Middle frontal gyrus (tissue), 1 donor: ENCODE measurements around the gene DAGLA.

Source experiments
- DNase-seq: peaks from one replicate; pipeline ENCODE4 v3.0.0-alpha.2; 2015; ENCODE audit warnings: low spot score; ENCODE audit errors: extremely low spot score

DAGLA gene

DNA sequence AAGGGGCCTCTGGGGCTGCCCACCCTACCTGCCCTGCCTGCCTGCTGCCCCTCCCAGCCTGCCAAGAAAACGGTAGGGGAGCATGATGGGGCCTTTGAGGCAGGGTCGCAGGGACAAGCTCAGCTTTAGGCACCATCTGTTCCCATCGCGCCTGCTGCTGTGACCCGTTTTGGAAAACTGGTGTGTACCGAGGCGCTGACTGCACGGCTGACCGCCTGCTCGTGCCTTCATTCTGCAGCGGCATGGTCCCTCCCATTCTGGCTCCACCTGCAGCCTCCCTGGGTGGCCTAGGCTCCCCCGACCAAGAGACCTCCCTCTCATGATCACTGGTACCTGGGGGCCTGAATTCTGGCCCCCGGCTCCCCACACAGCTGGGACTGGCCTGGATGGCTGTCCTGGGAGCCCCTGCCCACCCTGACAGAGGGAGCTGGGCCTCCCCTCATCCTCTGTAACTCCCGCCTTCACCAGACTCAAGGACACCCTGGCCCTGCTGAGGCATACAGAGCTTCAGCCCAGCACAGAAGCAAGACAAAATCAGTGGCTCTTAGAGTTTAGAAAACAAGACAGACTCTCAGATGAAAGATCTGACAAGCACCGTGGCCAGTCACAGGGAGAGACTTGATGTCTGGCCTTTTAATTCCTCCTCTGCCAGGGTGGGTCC, 65.7 kb downstream of the DAGLA start:
- no peak for DNase-seq

GRCh38 chr11:61746442-61747191, 66.4 kb downstream of the DAGLA start:
- DNase-seq = no peak

GRCh38 chr11:61747192-61747966, 67.2 kb downstream of the DAGLA start:
- DNase-seq = peak; percentile 75

DNA sequence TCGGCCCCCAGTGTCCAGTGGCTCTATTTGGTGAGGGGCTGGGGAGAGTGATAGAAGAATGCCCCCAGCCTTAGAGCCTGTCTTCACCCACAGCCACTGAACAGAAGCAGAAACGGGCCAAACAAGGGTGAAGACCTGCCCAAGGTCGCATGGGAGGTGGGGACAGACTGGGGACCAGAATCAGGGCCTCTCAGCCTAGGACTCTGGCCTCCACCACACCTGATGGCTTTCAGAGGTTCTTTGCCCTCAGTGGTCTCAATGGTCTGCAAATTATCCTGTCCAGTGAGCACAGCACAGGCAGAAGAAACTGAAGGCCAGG, 67.7 kb downstream of the DAGLA start:
- no peak for DNase-seq

DNA sequence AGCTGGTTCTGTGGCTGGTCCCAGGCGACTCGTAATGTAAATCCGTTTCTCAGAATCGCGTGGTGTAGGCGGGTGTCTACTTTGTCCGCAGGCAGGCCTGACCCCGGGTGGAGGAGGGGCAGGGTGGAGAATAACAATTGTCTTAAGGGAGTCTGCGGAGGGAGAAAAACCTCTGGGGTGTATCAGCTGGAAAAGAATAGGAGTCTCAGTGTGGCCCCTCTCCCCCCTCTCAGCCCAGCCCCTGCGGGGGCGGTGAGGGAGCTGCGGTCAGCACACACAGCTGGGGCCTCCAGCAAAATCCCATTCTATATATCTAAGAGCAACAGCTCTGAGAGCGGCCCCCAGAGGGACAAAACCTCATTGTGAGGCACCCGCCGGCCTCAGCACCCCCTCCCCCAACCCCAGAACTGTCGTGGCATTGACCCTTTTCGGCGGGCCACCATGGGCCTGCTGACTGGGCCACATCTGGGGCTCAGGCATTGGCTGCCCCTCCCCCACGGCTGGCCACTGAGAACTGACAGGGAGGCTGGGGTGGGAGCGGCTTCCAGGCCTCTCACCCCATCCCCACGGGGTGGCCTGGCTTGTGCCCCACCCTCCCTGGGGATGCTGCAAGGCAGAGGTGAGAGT, 69.5 kb downstream of the DAGLA start:
- peak; percentile 75 for DNase-seq

DNA sequence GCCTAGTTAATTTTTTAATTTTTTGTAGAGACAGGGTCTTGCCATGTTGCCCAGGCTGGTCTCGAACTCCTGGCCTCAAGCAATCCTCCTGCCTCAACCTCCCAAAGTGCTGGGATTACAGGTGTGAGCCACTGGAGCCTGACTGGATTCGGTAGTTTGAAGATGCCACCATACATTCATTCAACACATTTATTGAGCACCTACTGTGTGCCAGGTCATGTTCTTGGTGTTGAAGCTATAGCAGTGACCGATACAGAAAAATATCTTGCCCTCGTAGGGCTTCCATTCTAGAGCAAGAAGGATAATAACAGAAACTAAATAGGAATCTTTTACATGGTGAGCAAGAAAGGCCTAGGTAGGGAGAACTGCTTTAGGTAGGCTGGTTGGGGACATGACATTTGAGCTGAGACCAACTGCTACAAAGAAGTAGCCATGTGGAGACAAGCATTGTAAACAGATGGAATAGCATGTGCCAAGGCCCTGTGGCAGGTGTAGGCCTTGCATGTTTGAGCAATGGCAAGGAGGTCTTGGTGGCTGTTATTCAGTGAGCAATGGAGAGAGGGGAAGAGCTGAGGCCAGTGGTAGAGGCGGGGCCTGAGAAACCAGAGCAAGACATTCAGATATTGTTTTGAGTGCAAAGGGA, 70.6 kb downstream of the DAGLA start:
- DNase-seq = no peak

- no peak for DNase-seq
Observed at GRCh38 chr11:61751384-61751783, 71.2 kb downstream of the DAGLA start.

DNA sequence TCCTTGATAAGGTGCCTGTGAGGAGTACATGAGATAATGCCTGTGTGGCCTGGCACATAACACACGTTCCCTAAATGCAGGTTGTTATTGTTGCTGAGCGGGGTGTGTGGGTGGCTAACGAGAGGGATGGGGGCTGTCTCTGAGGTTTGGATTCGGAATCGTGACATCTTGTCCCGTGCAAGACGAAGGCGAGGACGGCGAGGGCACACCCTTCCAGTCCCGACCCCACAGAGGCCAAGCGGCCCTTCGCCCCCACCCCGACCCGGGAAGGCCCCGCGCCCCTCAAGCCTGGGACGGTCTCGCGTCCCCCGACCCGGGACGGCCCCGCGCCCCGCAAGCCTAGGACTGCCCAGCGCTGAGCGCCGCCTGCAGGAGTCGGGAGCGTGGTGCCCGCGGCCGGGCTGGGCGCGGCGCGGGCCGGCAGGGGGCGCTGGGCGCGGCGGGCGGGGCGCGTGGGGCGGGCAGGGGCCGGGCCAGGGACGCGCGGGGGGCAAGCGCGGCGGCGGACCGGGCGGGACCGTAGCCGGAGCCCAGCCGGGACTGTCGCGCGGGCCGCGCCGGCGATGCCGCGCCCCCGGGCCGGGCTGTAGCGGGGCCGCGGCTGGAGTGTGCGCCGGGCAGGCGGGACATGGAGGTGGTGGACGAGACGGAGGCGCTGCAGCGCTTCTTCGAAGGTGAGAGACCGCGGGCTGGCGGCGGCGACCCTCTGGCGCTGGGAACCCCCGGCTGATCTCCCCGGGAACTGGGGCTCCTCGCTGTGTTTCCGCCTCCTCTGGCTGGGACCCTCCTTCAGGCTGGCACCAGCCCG, 72.1 kb downstream of the DAGLA start, which contains the start of gene MYRF:
Gene MYRF (plus strand): TSS at position 520 of the 808 bp plus-strand sequence. CDS start 109 bp downstream, at position 629.
- DNase-seq = no peak

GRCh38 chr11:61752925-61753521, 72.8 kb downstream of the DAGLA start:
- no peak for DNase-seq

GRCh38 chr11:61753672-61754071, 73.5 kb downstream of the DAGLA start:
- DNase-seq = no peak

GRCh38 chr11:61754534-61755482, 74.6 kb downstream of the DAGLA start:
- DNase-seq = no peak

DNA sequence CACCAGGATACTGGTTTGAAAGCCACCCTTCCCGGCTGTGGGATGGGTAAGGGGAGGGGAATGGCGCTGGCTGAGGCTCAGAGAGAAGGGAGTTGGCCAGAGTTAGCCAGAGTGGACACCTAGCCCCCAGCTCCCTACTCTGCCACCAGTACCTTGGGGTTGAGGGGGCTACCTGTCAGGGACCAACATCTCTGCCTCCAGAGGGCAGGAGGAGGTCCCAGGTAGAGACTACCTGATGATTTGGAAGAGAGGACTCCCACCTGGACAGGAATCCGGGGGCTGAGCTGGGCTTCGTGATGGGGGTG, 75.9 kb downstream of the DAGLA start:
- no peak for DNase-seq

GRCh38 chr11:61756452-61757212, 76.4 kb downstream of the DAGLA start:
- DNase-seq = no peak

GRCh38 chr11:61757213-61757862, 77.1 kb downstream of the DAGLA start:
- no peak for DNase-seq

GRCh38 chr11:61760946-61761345, 80.8 kb downstream of the DAGLA start:
- peak; percentile 74 for DNase-seq

- DNase-seq = no peak
Observed at GRCh38 chr11:61761440-61762222, 81.4 kb downstream of the DAGLA start.

- no peak for DNase-seq
Observed at GRCh38 chr11:61762223-61762615, 82.0 kb downstream of the DAGLA start.
